ENCODE measurements around the gene ANXA2R.
A peak's percentile ranks its signal among the peaks of the same experiment; 100 is the strongest.
"Not testable (repeated sequence)": the region's sequence is repeated elsewhere in the genome, so short reads cannot be mapped to it uniquely, and the experiment has no call there.

Gene ANXA2R

GRCh38 chr5:43061352-43062075, 21.4 kb upstream of the ANXA2R start:
- H3K4me3 ChIP-seq (ENCODE audit: low read depth, low read length) = no peak overlapping the region

GRCh38 chr5:43060020-43060419, 19.9 kb upstream of the ANXA2R start:
- H3K4me3 ChIP-seq (ENCODE audit: low read depth, low read length) = not testable (repeated sequence)

DNA sequence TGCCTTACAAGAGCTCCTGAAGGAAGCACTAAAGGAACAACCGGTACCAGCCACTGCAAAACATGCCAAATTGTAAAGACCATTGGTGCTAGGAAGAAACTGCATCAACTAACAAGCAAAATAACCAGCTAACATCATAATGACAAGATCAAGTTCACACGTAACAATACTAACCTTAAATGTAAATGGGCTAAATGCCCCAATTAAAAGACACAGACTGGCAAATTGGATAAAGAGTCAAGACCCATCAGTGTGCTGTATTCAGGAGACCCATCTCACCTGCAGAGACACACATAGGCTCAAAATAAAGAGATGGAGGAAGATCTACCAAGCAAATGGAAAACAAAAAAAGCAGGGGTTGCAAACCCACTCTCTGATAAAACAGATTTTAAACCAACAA, 15.0 kb upstream of the ANXA2R start:
- not testable (repeated sequence) for H3K4me3 ChIP-seq (ENCODE audit: low read depth, low read length)

DNA sequence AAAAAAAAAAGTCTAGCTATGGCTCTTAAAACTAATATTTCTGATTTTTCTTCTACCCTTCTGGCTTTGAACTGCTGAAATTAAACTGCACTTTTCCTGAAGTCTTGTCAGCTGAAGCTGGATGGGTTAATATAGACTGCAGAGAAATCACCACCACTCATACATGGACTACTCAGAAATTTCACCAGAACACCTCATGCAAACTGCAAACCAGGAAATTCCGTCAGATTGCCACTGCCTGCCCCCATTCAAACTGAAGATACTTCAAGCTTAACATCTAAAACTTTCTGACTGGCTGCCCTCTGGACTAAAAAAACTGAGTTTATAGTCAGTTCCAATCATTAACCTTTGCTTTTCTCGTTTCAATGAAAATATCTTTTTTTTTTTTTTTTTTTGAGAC, 11.6 kb upstream of the ANXA2R start:
- no peak overlapping the region for H3K4me3 ChIP-seq (ENCODE audit: low read depth, low read length)

- H3K4me3 ChIP-seq (ENCODE audit: low read depth, low read length) = no peak overlapping the region
Observed at GRCh38 chr5:43050384-43050783, 10.3 kb upstream of the ANXA2R start.

- no peak overlapping the region for H3K4me3 ChIP-seq (ENCODE audit: low read depth, low read length)
Observed at GRCh38 chr5:43049236-43049635, 9.1 kb upstream of the ANXA2R start.

DNA sequence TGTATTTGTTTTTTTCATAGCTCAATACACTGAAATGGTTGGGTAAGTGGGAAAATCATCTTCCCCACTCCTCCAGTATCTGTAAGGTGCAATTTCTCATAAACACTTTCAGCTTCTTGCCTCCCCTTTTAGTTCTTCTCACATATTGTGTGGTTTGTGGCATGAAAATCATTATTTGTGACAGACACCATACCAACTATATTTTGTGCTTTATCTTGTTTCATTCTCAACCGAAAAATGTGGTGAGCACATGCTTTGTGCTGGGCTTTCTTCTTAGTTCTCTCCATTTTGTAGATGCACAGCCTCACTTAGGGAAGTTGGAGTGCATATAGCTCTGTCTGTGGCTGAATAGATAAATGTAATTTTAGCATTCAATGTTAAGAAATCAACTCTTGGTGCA, 6.4 kb upstream of the ANXA2R start:
- no peak overlapping the region for H3K4me3 ChIP-seq (ENCODE audit: low read depth, low read length)

DNA sequence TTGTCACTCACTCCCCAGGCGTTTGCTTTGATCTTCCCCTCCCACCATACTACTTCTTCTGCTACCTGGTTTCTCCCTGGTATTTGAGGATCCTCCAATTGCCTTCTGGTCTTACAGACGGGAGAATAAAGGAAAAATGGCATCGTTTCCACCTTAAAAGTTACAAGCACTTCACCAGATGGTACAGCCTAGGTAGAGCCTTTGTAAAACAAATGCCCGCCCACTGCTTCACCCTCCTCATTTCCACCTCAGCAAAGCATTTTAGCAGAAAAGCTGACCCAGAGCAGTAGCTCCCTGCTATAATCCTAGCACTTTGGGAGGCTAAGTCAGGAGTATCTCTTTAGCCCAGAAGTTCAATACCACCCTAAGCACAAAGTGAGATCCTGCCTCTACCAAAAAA, 5.1 kb upstream of the ANXA2R start:
- H3K4me3 ChIP-seq (ENCODE audit: low read depth, low read length) = no peak overlapping the region

- H3K4me3 ChIP-seq (ENCODE audit: low read depth, low read length) = no peak overlapping the region
Observed at GRCh38 chr5:43044181-43044914, 4.2 kb upstream of the ANXA2R start.

GRCh38 chr5:43043400-43043756, 3.3 kb upstream of the ANXA2R start:
- H3K4me3 ChIP-seq (ENCODE audit: low read depth, low read length) = peak overlapping the region; percentile 25

DNA sequence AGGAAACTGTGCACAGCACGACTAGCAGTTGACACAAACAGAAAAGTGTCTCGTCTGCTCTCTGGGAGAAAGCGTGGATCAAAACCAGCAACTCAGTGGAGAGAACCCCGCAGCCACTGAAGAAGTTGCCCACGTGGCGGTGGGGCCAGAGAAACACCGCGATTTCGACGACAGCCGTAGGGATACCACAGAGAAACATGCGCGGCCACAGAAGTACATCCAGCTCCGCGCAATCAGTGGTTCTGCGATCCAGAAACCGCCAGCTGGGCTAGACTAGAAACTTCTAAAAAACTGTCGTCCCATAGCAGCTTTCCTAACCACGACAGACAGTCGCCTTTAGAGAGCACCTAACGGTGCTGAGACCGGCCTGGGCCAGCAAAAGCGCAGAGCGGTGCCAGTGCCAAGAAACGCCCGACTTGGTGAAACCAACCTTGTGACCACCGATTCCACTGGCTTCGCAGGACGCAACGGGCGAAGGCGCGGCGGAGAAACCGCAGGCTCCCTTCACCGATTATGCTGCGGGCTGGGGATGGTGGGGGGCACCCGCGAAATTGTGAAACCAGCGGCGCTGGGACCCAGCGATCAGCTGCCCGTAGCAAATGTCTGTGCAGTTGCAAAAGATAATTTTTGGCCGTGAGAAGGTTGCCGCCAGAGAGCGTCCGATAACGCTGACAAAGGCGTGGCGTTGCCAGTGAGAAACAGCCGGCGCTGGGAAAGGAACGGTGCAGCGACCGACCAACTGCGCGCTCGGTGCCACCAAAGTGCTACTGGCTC, 2.7 kb upstream of the ANXA2R start:
- peak overlapping the region; percentile 25 for H3K4me3 ChIP-seq (ENCODE audit: low read depth, low read length)

DNA sequence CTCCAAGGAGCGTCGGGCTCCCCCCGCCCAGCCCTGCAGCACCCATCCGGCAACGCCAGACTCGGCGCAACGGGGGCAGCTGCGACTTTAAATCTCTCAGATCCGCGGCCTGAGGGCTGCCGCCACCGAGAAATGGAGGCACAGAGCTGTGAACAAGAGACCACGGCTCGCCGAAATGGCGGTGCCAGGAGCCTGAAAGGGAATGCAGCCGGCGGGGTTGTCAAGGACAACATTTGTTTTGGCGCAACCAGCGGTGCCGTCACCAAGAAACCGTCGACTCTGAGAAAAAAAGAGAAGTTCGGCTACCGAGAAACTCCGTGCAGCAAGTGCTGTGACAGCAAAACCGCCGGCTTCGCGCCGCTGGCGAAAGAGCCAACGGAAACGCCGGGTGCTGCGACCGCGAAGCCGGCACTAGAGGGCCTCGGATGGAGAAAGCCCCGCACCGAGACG, 2.1 kb upstream of the ANXA2R start:
- H3K4me3 ChIP-seq (ENCODE audit: low read depth, low read length) = peak overlapping the region; percentile 47

- peak overlapping the region; percentile 47 for H3K4me3 ChIP-seq (ENCODE audit: low read depth, low read length)
Observed at GRCh38 chr5:43041669-43042175, 1.6 kb upstream of the ANXA2R start.

DNA sequence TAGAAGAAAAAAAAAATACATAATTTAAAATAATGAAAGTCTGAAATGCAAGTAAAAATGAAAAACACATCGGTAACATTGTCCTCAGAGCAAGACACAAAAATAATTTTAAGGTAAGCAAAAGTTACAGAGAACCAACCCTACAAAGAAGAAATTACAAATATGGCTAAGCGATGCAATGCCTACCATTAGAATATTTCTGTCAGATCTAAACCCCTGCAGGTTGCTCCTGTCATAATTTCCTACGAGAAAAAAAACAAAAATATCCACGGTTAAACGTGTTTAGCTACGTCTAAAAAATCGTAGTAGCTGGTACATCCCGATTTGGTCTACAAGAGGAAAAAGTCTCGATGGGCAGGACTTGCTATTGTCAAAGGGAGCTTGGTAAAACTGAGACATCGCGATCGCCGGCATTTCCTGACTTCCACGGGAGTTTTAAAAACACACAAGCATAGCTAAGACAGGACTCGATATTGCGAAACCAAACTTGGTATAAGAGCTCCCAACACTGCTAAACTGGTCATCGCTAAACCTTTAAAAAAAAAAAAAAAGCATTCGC, 1.1 kb upstream of the ANXA2R start:
- peak overlapping the region; percentile 47 for H3K4me3 ChIP-seq (ENCODE audit: low read depth, low read length)

DNA sequence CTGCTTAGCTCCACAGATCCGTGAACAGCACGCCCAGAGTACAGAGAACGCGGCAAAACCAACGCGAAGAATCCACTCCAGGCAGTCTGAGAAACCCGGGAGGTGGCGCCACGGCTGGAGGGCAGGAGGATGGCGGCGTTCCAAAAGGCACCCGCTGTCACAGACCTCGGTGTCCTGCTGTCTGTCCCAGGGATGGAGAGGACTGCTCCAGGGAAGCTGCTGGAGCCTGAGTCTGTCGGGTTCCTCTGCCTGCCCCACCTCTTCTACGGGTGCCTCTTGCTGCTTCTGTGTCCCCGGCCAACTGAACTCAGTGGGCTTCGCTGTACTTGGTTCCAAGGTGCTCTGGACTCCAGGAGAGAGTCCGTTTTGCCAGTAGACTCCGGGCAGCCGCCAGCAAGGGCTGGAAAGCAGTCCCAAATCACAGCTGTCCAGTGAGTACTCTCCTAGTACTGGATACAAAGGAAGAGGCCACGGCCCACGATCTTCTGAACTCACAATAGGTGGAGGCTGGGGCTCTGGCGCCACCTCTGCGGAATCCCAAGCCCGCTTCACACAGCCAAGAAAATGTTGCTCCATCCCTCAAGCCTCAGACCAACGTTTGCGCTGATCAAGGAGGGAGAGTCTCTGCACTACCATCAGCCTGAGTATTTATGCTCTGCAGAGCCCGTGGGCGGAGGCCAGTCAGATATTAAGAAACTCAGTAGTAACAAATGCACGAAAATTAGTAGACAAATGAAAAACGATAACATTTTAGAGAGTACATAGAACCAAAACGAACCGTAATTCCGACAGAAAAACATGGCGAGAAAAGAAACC, 440 bp downstream of the ANXA2R start:
- H3K4me3 ChIP-seq (ENCODE audit: low read depth, low read length) = no peak overlapping the region

GRCh38 chr5:43039152-43039470, 1.0 kb downstream of the ANXA2R start:
- H3K4me3 ChIP-seq (ENCODE audit: low read depth, low read length) = no peak overlapping the region

DNA sequence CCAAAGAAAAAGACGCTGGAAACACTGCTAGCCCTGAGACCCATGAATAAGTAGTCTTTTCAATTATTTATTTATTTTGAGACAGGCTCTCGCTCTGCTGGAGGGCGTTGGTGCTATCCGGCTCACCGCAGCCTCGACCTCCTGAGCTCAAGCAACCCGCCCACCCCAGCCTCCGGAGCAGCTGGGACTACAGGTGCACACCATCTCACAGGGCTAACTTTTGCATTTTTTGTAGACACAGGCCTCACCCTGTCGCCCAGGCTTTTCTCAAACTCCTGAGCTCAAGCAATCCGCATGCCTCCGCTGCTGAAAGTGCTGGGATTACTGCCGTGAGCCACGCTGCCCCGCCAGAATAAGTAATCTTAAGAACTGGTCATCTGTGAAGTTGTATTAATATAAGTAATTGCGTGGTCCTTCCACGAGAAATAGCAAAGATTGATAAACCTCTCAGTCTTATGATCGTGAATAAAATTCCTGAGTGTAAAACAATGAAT, 1.6 kb downstream of the ANXA2R start:
- H3K4me3 ChIP-seq (ENCODE audit: low read depth, low read length) = no peak overlapping the region

GRCh38 chr5:43037636-43038495, 2.3 kb downstream of the ANXA2R start:
- H3K4me3 ChIP-seq (ENCODE audit: low read depth, low read length) = no peak overlapping the region

DNA sequence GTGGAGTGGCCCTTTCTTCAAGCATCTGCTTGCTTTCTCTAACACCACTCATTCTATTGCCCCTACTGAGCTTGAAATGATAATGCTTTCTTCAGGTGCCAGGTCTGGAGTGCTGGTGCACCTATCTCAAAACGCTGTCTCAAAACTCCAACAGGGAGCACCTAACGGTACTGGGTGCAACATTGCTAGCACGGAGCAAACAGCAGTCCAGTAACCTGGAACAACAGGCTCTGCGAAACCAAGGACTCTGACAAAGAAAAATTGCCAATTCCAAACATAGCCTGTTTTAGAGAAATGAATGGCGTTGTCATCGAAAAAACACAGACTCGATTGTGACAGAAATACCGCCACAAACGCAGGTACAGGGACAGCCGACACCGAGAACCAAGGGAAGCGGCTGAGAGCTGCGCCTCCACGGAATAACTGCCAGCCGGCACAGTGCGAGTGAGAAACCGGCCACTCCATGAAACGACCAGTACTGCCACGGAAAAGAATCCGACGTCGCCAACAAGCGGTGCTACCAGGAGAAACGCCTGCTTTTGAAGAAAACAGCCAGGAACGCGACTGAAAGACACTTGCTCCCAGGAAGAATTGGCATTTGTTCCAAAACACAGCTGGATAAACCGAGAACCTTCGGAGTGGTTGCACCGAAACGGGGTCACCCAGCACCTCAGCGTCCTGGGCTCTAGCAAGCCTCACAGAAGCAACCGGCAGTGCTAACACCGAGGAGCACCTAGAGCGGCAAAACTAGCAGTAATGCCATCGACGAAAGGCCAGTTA, 3.1 kb downstream of the ANXA2R start:
- H3K4me3 ChIP-seq (ENCODE audit: low read depth, low read length) = no peak overlapping the region
